ENCODE data around the gene TMEM175. TPM values are rescaled to one million over a fixed set of nuclear protein-coding genes. Genes with fewer than 3 reads are reported as not detected.

Gene TMEM175
- total RNA-seq, 1 experiment from 2014 or later, result 10.0 TPM

GRCh38 chr4:949656-950055 is 17.4 kb downstream of the TMEM175 start:
- no peak overlapping the region for H3K4me3 ChIP-seq (ENCODE audit: low read depth, low read length, poor library complexity, severe bottlenecking)
- no peaks in the 10 kb centered on the region for H3K4me1 ChIP-seq (ENCODE audit: insufficient read depth, low read length, poor library complexity, severe bottlenecking)
- H3K9me3 ChIP-seq (ENCODE audit: low read depth, low read length, poor library complexity, severe bottlenecking), result no peaks in the 10 kb centered on the region
- no TSS peak for BruUV-seq (replicated peaks)
- DNase-seq (ENCODE audit: low spot score), result no peak
- H3K27ac ChIP-seq (ENCODE audit: low read depth, low read length, poor library complexity, severe bottlenecking), result no peak overlapping the region
- H3K27me3 ChIP-seq (replicated peaks; ENCODE audit: insufficient read depth, low read depth, low read length, poor library complexity), result peaks cover 2% of the 10 kb centered on the region
- intact Hi-C loops (cut with micrococcal nuclease; ENCODE audit: unreplicated experiment), result no loop called here
- ChIA-PET CTCF (no interaction called here), POLR2A (ENCODE audit: low non-redundant PET) (no interaction called here)
- no peak for TF ChIP-seq EZH2 (IDR thresholded peaks at IDR 0.05; ENCODE audit: borderline replicate concordance, low read depth, low read length, poor library complexity, severe bottlenecking)
- TF ChIP-seq CTCF (conservative IDR thresholded peaks at IDR 0.05; ENCODE audit: low read depth, low read length), result no peak
- no peaks in the 10 kb centered on the region for H3K36me3 ChIP-seq (ENCODE audit: insufficient read depth, low read length, poor library complexity, severe bottlenecking)

GRCh38 chr4:950136-951020 is 18.1 kb downstream of the TMEM175 start:
- CTCF ChIA-PET, result no interaction called here
- intact Hi-C loops (cut with micrococcal nuclease; ENCODE audit: unreplicated experiment), result no loop called here
- no peak overlapping the region for H3K4me3 ChIP-seq (ENCODE audit: low read depth, low read length, poor library complexity, severe bottlenecking)
- no peak overlapping the region for H3K27ac ChIP-seq (ENCODE audit: low read depth, low read length, poor library complexity, severe bottlenecking)
- POLR2A ChIA-PET (ENCODE audit: low non-redundant PET), result no interaction called here
- TF ChIP-seq CTCF (conservative IDR thresholded peaks at IDR 0.05; ENCODE audit: low read depth, low read length) (no peak), EZH2 (IDR thresholded peaks at IDR 0.05; ENCODE audit: borderline replicate concordance, low read depth, low read length, poor library complexity, severe bottlenecking) (no peak)
- no peak for DNase-seq (ENCODE audit: low spot score)
- no peaks in the 10 kb centered on the region for H3K9me3 ChIP-seq (ENCODE audit: low read depth, low read length, poor library complexity, severe bottlenecking)
- H3K27me3 ChIP-seq (replicated peaks; ENCODE audit: insufficient read depth, low read depth, low read length, poor library complexity), result peaks cover 2% of the 10 kb centered on the region
- no TSS peak for BruUV-seq (replicated peaks)
- H3K4me1 ChIP-seq (ENCODE audit: insufficient read depth, low read length, poor library complexity, severe bottlenecking), result no peaks in the 10 kb centered on the region
- H3K36me3 ChIP-seq (ENCODE audit: insufficient read depth, low read length, poor library complexity, severe bottlenecking), result no peaks in the 10 kb centered on the region

- Histone ChIP-seq H3K36me3 (ENCODE audit: insufficient read depth, low read length, poor library complexity, severe bottlenecking) (no peaks in the 10 kb centered on the region), H3K27me3 (replicated peaks; ENCODE audit: insufficient read depth, low read depth, low read length, poor library complexity) (no peaks in the 10 kb centered on the region), H3K9me3 (ENCODE audit: low read depth, low read length, poor library complexity, severe bottlenecking) (no peaks in the 10 kb centered on the region), H3K4me1 (ENCODE audit: insufficient read depth, low read length, poor library complexity, severe bottlenecking) (no peaks in the 10 kb centered on the region), H3K4me3 (ENCODE audit: low read depth, low read length, poor library complexity, severe bottlenecking) (no peak overlapping the region), H3K27ac (ENCODE audit: low read depth, low read length, poor library complexity, severe bottlenecking) (no peak overlapping the region)
- ChIA-PET CTCF (no interaction called here), POLR2A (ENCODE audit: low non-redundant PET) (no interaction called here)
- intact Hi-C loops (cut with micrococcal nuclease; ENCODE audit: unreplicated experiment), result no loop called here
- BruUV-seq (replicated peaks), result no TSS peak
- no peak for DNase-seq (ENCODE audit: low spot score)
- no peak for TF ChIP-seq CTCF (conservative IDR thresholded peaks at IDR 0.05; ENCODE audit: low read depth, low read length)
- TF ChIP-seq EZH2 (IDR thresholded peaks at IDR 0.05; ENCODE audit: borderline replicate concordance, low read depth, low read length, poor library complexity, severe bottlenecking), result no peak
These were observed 18.9 kb downstream of the TMEM175 start for GRCh38 chr4:951186-951585.
